GM03348 (cell line): ENCODE data around the gene MEG3.
A peak's percentile ranks its signal among the peaks of the same experiment; 100 is the strongest.

Source experiments
- DNase-seq: peaks from one replicate; pipeline ENCODE4 v3.0.0; 2012; ENCODE audit warnings: low spot score

MEG3 gene

DNA sequence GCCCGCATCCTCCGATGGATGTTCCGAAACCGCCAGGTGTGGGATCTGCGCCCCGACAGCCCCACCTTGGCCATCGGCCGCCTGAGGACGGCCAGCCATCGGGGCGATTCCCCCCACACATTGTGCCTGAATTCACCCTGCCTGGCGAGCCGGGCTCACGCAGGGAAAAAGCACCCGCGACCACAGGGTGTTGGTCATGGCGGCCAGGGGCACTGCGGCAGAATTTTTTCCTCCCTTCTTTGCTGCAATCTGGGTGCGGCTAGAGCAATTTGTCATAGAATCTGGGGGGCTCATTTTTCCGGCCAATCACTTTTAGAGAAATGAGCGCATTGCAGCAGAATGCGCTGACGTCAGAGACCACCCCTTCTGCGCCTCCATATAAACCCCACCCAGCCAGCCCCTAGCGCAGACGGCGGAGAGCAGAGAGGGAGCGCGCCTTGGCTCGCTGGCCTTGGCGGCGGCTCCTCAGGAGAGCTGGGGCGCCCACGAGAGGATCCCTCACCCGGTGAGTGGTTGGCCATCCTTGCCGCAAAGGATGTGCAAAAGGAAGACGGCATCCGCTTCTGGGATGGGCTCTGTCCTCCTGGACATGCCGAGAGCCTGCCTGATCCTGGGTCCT is at the start of gene MEG3:
MEG3 (plus strand) TSS at position 406 of the 619 bp plus-strand sequence.
- peak; percentile 88 for DNase-seq

DNA sequence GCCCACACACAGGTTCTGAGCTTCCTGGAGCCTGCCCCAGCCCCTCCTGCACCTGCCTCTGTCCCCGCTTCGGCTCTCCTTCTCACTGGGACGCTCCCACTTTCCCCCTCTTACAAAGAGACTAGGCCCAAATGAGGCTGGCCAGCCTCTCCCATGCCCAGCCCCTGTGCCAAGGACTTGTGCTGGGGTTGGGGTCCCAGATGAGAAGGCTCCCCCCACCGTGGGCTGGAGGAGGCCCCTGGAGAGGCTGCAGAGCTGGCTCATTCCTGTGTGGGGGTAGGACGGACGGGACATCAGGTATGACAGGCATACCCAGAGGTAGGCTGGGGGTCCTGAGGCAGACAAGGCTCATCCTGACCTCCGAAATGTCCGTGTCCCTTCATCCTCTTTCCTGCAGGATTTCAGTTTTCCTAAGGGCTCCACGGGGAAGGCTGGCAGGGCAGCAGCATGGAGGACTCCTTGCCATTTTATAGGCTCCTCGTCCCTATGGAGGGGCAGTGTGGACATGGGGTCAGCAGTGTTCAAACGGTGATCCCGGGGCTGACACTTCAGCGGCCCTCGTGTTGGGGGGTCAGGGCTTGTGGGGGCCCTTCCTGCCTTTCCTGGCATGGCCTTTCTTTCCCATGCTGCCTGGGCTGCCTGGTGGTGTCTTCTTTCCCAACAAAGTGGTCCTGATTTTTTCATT is 49.1 kb upstream of the MEG3 start:
- DNase-seq: no peak

DNA sequence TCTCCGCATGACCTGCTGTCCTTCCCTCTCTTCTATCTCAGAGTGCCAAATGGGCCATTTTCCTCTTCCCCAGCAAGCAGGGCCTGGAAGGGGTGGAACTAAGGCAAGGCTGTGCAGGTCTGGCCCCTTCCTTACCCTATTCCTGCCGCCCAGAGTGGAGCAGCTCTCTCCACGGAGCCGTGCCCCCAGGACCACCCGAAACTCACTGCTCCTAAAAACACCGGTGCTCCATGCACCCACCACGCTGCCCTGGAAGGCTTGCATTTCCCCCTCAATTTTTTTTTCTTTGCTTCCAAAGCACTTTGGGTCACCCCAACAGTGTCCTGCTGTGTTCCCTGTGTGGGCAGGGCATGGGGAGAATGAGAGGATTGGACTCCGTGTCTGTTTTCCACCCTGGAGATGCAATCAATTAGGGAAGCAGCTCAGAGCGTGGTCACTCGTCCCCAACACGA is 48.5 kb upstream of the MEG3 start:
- no peak for DNase-seq

DNA sequence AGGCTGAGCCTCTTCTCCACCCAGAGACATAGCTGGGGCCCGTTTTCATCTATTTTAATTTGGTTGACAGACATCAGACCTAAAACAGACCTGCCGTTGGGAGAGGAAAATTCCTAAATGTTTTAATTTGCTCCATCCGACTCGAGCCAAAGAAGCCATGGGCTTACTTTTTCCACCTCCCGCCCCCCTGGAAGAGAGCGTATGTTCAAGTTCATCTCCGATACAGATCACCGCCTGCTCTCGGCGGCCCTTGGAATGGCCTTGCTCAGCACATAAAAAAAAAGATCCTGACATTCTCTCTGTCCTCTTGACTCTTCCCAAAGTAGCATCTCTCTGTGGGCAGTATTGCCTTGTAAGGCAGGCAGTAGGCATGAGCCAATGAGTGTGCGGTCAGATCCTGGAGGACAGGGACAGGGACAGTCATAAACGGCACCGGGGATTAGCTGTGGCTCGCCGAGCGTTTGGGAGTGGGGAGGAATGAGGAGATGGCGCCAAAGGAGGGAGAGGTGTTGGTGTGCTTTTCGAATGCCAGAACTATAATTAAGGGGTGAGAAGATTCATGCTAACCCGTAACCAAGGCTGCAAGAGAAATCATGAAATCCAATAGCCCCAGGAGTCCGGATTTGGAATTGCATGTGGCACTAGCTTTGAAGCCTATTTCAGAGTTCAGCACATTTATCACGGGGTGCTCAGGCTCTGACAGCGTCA is 47.9 kb upstream of the MEG3 start:
- no peak for DNase-seq

DNA sequence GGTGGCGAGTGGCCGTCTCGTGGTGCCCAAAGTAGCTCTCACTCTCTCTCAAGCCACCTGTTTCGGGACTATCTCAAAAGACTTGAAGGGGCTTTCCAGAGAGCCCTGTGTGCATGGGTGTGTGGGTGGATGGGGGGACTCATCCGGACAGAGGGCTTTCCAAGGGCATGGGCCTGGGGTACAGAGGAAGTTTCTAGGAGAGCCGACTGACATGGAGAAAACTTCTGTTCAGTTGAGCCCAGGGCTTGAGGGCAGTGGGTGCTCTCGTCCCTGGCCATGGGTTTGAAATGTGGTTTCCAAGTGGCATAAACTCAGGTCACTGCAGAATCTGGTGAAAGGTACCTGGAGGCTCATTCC is 47.4 kb upstream of the MEG3 start:
- DNase-seq: no peak

DNA sequence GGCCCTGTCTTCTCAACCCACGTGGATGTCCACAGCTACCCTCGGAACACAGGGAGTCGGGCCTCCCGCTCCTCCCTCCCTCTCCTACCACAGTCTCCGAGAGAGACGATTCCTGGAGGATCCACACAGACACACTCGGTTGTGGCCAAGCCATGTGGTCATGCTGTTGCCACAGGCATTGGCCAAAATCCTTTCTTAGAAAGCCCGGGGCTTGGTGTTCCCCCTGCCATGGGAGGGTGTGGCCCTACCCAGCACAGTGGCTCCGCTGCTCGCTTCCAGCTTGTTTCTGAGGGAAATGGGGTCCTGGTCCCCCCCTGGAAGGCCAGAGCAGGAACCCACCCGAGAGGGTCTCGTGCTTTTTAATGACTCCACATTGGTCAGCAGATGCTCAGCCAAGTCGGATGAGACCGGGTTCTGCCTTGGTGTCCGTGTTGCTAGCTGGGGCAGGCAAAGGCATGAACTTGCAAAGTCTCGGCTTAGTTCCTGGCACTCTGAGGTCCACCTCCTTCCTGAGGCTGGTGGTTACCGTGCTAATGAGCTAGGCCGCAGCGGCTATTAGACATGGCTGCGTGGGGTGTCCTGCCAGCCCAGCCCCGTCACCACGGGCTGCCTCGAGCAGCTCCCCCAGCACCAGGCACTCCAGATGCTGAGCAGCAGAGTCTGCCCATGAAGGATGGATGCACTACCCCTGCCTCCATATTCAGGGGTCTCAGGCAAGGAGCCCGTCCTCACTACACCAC is 46.8 kb upstream of the MEG3 start:
- no peak for DNase-seq

DNA sequence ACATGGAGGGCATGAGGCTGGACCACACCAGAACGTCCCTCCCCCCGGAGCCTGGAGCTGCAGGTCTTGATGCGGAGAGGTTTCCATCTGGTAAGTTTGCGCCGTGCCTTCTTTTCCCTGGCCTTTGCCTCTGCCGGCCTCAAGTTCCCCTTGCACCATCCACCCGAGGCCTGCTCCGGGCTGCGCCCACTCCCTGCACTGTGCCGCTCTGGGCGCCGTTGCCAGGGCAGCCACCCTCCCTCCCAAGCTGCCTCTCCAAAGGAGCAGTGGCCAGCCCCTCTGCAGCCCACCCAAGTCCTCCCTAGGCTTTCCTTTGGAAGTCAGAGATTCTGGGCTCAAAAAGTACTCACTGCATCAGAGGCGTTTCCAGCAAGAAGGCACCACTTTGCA is 46.2 kb upstream of the MEG3 start:
- DNase-seq: no peak

DNA sequence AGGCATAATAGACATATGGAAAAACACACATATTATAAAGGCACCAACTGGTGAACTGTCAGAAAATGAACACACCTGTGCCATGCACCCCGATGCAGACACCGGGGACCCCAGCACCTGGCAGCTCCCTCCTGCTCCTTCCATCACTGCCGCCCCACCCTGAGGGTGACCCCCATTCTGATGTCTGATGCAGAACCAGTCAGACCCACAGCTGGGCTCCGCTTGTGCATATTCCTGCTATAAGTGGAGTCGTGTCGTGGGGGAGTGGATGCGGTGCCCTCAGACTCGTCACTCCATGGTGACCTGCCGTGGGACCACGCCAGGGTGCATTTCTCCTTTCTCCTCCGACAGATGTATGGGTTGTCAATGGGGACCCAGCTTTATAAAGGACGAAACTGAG is 45.7 kb upstream of the MEG3 start:
- DNase-seq: no peak

DNA sequence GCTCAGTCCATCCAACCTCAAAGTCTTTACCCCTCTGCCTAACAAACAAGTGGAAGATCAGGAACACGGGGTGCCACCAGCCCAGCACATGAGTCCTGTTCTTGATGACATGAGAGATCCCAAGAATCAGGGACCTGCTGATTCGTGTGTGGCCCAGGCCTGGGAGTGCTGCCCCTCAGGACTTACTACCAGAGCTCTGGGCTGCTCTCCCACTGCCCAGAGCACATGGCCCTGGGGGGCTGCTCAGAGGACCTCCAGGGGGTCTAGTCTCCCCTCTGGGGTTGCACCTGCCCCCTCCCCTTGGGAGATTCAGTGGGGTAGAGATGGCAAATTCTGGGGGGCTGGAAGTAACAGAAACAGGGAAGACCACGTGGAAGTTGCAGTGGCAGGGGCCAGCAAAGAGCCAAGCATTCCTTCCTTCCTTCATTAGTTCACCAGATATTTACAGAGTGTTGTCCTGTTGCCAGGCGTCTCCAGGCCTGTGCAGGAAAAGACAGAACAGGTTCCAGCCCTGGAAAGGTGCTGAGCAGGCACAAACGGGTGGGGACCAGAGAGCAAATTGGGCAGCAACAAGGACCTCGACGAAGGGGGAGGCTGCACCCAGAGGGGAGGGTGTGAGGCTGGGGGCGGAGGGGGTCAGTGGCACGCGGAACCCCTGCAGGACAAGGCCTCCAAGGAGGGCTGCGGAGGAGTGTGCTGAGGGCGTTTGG is 45.1 kb upstream of the MEG3 start:
- DNase-seq: no peak

DNA sequence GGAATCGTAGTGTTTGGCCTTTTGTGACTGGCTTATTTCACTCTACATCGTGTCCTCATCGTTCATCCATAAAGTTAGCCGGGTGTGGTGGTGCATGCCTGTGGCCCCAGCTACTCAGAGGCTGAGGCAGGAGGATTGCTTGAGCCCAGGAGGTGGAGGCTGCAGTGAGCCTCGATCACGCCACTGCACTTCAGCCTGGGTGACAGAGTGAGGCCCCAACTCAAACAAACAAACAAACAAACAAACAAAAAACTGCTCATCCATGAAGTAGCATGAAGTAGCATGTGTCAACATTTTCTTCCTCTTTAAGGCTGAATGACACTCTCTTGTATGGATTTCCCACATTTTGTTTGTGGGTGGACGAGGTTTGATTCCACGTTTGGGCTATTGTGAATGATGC is 44.0 kb upstream of the MEG3 start:
- no peak for DNase-seq

DNA sequence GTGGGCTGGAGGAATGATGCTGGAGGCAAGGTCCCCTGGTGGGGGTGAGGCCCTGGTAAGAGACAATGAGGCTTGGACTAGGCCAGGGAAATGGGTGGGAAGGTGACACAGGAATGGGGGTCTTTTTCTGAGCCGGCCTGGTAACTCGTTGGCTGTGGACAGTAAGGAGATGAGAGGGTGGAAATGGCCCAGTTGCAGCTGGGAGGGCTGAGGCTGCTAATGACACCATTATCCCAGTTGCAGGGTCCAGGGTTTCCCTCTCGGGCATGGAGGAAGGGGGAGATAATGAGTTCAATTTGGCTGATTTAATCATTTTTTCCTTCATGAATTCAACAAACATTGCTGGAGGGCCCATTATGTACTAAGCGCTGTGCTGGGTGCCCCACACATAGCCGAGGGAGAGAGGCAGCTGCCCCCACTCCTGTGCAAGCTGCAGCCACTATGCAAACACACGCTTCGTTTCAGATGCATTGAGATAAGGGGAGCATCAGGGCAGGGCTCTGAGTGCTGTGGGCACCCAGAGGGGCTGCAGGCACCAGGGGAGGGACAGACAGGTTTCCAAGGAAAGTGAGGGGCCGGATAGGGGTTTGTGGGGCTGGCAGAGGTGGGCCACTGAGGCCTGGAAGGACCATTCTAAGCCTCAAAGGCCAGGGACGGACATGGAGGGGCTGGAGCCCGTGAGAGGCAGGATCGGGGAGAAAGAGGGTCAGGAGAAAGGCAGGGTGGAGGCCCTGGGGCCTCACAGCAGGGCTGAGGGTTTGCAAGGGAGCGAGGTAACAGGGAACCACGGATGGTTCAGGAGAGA is 43.2 kb upstream of the MEG3 start:
- DNase-seq: no peak

DNA sequence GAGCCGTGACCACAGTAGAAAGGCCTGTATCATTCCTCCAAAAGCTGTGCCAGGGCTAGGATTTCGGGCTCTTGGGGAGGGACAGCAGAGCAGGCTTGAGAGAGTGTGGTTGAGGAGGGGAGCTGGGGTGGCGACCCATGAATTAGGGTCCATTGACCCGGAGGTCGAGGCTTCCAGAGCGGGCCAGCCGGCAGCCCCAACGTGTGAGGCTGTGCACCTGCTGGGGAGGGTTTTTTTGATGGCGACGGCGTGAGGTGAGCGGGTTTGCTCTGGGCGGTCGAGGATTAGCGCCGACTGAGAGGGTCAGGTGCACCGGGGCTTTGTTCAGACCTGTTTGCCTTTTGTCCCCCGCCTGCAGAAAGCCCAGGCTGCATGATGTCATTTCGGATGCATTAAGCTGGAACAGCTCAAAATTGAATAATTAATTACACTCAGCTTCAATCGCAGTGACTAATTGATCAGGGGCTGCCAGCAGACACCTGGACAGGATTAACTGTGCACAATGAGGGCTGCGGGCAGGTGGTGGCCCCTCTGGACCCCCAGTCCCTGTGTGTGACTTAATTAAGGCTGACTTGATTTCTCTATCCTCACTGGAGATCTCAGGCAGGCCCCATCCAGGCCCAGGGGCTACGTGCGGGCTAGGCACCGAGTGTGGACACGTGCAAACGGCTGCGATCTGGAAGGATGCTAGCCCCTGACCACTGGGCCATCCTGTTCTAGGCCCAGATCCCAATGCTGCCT is 42.1 kb upstream of the MEG3 start:
- DNase-seq: no peak

DNA sequence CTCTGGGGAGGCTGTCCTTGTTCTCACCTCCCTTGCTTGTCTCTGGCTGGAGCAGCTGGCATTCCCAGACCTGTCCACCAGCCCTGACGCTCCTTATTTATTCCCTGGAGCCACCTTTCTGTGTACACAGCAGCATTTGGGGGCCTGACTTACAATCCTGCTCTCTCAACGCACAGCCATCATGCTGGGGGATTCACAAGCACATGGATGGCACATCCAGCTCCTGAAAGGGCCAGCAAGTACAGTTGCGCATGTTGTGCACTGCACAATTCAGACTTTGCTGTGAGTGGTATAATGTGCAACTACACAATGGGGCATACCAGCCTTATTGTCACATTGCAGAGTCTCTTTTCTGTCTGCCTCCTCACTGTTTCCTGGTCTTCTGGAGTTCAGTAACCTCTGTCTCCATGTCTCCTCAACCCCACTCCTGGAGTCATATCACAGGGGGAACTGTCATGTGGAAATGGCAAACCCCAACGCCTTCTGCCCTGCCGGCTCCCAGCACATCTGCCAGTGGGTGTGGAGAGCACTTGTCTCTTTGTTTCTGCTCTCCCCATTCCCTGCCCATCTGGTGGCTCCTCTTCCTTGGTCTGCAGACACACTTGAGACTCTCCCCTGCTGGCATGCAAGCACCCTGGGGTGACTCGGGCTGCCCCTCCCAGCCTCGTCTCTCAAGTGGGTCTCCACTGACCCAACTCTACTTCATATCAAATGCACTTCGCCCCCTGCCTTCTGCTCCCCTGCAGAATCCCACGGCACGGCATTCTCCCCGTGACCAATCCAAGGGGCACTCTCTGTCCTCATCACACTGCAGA is 41.2 kb upstream of the MEG3 start:
- no peak for DNase-seq

DNA sequence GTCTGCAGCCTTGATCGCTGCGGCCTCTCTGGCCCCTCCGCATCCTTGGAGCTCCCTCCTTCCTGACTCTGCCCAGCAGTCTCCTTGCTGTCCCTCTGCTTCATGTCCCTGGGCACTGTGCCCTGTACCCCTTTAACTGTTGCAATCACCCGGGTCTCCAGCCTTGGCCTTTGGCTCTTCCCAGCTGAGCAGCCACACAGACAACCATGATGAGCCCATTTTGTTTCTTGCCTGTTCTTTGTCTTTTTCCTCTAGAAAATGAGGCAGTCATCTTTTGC is 40.6 kb upstream of the MEG3 start:
- DNase-seq: no peak

DNA sequence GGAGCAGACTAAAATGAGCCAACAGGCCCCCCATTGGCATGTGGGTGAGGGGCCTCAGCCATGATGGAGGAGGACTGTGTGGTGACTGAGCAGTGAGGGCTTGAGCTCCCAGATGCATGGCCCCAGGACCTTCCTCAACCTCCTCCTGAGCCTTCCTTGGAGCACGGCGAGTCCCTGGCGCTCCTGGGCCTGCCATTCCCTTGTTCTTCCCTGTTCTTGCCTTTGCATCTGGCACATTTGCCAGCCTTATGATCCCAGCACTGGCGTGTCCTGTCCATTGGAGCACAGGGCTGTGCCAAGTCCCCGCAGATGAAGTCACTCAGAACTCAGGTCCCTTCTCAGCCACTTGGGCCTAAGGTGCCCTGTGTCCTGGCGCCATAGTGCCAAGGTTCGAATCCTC is 40.3 kb upstream of the MEG3 start:
- no peak for DNase-seq

DNA sequence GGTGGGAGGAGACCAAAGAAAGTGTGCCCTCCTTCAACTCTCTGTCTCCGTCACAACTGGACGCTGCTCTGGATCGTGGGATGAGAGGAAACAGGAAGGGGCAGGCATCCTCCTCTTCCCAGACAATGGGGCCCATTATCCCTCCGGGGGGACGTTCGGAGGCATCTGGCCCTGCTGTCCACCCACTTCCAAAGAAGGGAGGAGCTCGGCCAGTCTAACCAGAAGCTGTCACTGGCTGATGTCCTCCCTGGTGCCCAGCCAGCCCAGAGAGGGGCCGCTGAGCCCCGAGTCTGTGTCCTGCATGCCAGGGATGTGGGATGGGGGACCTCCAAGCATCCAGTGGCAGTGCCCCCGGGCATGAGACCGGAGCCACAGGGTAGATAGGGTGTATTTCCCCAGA is 39.8 kb upstream of the MEG3 start:
- DNase-seq: no peak

DNA sequence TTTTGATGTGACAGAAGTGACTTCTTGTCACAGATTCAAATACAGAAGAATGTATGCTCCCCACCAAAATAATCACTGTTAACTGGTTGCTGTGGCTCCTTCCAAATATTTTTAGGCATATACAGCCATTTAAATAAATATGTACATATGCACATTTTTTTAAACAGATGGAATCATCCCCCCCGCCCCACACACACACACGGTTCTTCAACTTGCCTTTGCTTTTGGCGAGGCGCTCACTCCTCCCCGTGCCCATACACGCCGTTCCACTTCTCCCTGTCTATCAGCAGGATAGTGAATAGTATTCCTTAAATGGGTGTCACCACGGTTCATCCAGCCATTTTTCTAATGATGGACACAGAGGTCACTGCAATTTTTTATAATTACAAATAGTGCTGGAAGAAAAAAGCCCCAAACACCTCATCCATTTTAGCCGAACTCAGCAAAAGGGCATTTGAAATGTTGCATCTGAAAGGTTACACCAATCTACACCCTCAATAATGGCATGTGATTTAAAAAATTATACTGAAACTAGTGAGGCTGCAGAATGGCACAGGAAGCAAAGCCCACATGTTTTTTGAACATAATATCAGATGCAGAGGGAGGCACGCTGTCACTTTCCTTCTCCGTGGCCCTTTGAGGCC is 39.2 kb upstream of the MEG3 start:
- no peak for DNase-seq

DNA sequence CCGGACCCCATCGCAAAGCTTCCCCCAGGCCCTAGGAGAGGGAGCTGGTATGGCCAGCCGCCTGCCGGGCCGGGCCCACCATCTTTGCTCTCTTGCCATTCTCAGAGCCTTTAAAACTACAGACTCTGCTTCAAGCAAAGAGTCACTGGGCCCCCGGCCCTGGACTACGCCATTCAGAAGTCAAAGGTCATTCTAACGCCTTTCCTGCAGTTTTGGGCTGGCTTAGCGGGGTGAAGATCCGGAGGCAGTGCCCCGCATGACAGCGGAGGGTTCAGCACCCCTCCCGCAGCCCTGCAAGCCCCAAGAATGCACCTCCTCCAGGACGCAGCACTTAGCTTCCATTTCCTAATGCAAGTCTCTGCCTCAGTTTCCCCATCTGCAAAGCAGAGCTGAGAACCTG is 38.3 kb upstream of the MEG3 start:
- DNase-seq: no peak

DNA sequence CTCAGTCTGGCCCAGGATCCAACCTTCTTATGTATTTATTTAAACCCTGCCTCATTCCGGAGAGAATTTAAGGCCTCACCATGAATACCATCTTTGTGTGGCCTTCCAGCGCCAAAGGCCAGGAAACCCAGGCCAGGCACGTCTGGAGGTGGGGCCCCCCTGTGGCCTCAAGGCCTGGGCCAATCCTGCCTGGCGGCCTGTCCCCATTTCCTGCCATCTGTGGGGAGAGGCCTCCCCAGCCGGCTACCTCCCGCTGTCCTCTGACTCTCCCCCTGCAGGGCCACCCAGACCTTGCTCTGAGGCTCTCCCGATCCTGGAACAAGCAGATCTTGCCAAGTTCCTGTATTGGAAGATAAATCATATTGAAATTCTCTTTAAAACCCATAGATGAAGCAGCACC is 37.4 kb upstream of the MEG3 start:
- DNase-seq: no peak

DNA sequence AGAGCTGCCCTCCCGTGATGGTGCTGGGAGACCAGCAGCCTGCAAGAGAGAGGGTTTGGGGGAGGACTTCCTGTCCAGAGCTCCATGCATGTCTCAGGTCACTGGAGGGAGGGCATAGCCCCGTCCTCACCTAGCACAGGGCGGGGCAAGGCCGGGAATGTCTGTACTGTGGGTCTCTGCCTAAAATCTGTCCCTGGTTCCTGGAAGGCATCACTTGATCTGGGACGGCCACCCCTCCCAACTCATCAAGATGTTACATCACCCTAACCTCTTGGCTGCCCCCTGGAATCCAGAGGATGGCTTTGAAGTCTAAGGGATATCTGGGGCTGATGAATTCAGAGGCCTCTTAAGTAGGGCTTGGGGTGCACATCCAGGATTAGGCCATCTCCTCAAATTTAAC is 37.0 kb upstream of the MEG3 start:
- DNase-seq: no peak
